Heart right ventricle (tissue), 16 donors: ENCODE results near the gene FAM136A. TPM values are rescaled to one million over a fixed set of nuclear protein-coding genes. Genes with fewer than 3 reads are reported as not detected.

Experiments
- ATAC-seq, 8 donors: fragments of 200-7000 bp; cut with Tn5 transposase; one replicate each; pipeline ENCODE4 v1.9.1; 2020; ENCODE audit warnings: mild to moderate bottlenecking in 8 of 8, moderate library complexity in 8 of 8, moderate number of reproducible peaks in 1 of 8
- DNase-seq, 2 donors: peaks; one replicate each; pipeline ENCODE4 v3.0.0-alpha.2; 2020
- H3K27ac ChIP-seq, 10 donors: fragments of 200-600 bp; sonication (generic) in 2 of 10; one replicate each; pipeline versions ENCODE4 v1.5.0 to v1.8.0; 2020 to 2022; ENCODE audit warnings: mild to moderate bottlenecking in 3 of 10
- H3K27me3 ChIP-seq, 7 donors: fragments of 200-600 bp; one replicate each; pipeline ENCODE4 v1.8.0; 2021 to 2022; ENCODE audit warnings: mild to moderate bottlenecking in 2 of 7
- H3K36me3 ChIP-seq, 9 donors: fragments of 200-600 bp; sonication (generic) in 1 of 9; one replicate each; pipeline versions ENCODE4 v1.5.0 to v1.8.0; 2020 to 2022; ENCODE audit warnings: mild to moderate bottlenecking in 2 of 9
- H3K4me1 ChIP-seq, 9 donors: fragments of 200-600 bp; sonication (generic) in 1 of 9; one replicate each; pipeline versions ENCODE4 v1.5.0 to v1.8.0; 2020 to 2022; ENCODE audit warnings: mild to moderate bottlenecking in 4 of 9
- H3K4me3 ChIP-seq, 10 donors: fragments of 200-600 bp; sonication (generic) in 2 of 10; one replicate each; pipeline versions ENCODE4 v1.5.0 to v1.8.0; 2020 to 2022; ENCODE audit warnings: mild to moderate bottlenecking in 7 of 10, moderate library complexity in 2 of 10
- H3K9me3 ChIP-seq, 11 donors: fragments of 200-600 bp in 10 of 11; sonication (generic) in 2 of 11; one replicate each; pipeline versions ENCODE4 v1.5.0 to v1.8.0; 2013 to 2022; ENCODE audit warnings: mild to moderate bottlenecking in 2 of 11, control low read depth in 1 of 11, moderate library complexity in 1 of 11
- CTCF ChIP-seq, 9 donors: fragments of 200-600 bp; sonication (generic) in 2 of 9; IDR thresholded peaks; one replicate each; pipeline versions ENCODE4 v1.5.0 to v1.8.0; 2021 to 2022; ENCODE audit warnings: antibody characterized with exemption in 9 of 9, mild to moderate bottlenecking in 5 of 9, moderate library complexity in 1 of 9
- WGBS, 2 donors: extraction: QIAGEN DNeasy Blood & Tissue Kit; methylation state at CpG; one replicate each; pipeline ENCODE4 v1.1.7; 2013; ENCODE audit warnings: inconsistent platforms in 1 of 2; 5-methylcytosine and 5-hydroxymethylcytosine counted together
- intact Hi-C, 10 donors: fragments of 100-400 bp; cut with DNase I; formaldehyde crosslinking; loops; one replicate each; pipeline versions ENCODE4 v1.11.1 to v1.14.2; 2022
- microRNA-seq, 2 donors: library from miRNA; unstranded; fragments of <30 nt; microRNA quantifications; one replicate each; pipeline ENCODE4 v1.2.0, GENCODE V29; 2021
- polyA plus RNA-seq, 2 donors: library from polyadenylated mRNA; stranded (reverse); fragments of 200-250 nt; gene quantifications; one replicate each; pipeline ENCODE4 v1.2.3, GENCODE V29; 2013
- total RNA-seq, 10 donors: library from RNA; stranded (reverse); fragmentation: NEBNext Ultra II Directional in 3 of 10; extraction: Animal tissue kit (Norgen Biotek cat#: 25700) in 3 of 10; gene quantifications; one replicate each; pipeline versions ENCODE4 v1.2.1 to v1.2.4, GENCODE V29; 2021 to 2023
- donor health status: Arrhythmogenic right ventricular cardiomyopathy.
- donor health status: ischemic (EF 13 %, LVEDD 7.1; RV severe dilation, severe dysfunction).
- donor health status: healthy with polysubstance abuse.
- donor health status: DM: no; HTN: yes; CAD: no.
- donor health status: DM: no; HTN: no; CAD: no.
- donor health status: ischemic (EF 25% LVEDD 6.9; RV normal size, moderate dysfunction).
- donor health status: ischemic (EF 25% LVEDD 5.7; RV mildly dilated, moderate dysfunction).
- donor health status: healthy.
- donor health status: DM: yes; HTN: yes; CAD: no.
- donor health status: Ischemic cardiomyopathy.
- donor health status: ischemic (EF 35%, LVEDD 5.7; RV mildly dilated, moderate dysfunction).
- donor health status: nonischemic (EF 11% LVEDD 7.7; RV severe dilation, severe dysfunction).
- donor health status: DM: yes; HTN: yes; CAD: no.
- donor health status: PGD.
- donor health status: ischemic (EF 29% LVEDD 5.4; RV normal size, mild dysfunction).
- donor health status: nonischemic (EF 23%, LVEDD 6.1; RV moderate dilation, normal function).

Gene FAM136A
- total and polyA plus RNA-seq, 12 donors: 17.6 to 29.2 (median 21.0) TPM

DNA sequence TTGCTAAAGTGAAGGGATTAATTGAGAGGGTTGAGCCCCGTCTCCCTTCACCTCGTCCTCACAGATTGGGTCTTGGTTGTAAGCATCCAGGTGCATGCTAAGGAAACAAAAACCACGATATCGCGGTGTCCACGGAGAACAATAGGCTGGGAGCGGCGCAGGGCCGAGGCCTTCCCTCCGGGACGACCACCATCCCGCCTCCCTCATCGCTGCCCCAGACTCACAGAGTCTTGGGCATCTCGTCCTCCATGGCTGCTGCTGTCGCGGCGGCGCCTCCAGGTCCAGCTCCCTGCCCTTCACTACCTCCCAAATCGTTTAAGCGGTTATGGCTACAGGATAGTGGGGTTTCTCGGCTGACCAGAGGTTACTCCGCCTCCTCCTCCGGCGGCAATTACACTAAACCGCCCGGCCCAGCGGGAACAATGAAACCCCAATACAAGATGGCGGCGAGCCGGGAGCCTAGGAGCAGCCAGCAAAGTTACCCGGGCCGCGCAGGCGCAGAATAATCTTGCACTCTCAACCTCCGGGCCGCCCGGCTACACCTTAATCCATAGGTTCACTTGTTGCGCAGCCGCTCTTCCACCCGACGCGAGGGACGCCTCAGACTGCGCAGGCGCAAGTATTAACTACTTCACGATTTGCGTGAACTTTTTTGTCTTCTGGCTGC, 53.6 kb downstream of the FAM136A start, which contains the start of gene TIA1:
TIA1 (minus strand) TSS at position 448 of the 667 bp plus-strand sequence; CDS start at position 250, 198 bp downstream.
- intact Hi-C loops: loop anchor here in 4 of 10 donors (2.0 to 10.0 kb wide), 4 partner anchors 44 to 106 kb away; partner anchors contain the start of genes C2orf42 (in 3 of the 4) and SNRPG (in 1 of the 4)
- peak; percentile 98 to 99 (median 98) for ATAC-seq
- TF ChIP-seq CTCF (IDR thresholded peaks at IDR 0.05): no peak
- Histone ChIP-seq H3K36me3 (no peaks in the 10 kb centered on the region), H3K4me3 (peak within 1 kb of the TSS; percentile 67 to 93 (median 74)), H3K9me3 (no peaks in the 10 kb centered on the region), H3K27me3 (no peaks in the 10 kb centered on the region), H3K4me1 (peaks cover 14 to 44% (median 38%) of the 10 kb centered on the region in 9 donors), H3K27ac (peak within 1 kb of the TSS; percentile 88 to 99 (median 94))
- DNase-seq: peak; percentile 98 to 99
- 0% methylated on average over 47 of the region's 47 CpGs for WGBS, 2 donors

GRCh38 chr2:70247364-70248180, 54.3 kb downstream of the FAM136A start:
- WGBS, 2 donors: 0 to 1% methylated on average over 20 of the region's 20 CpGs
- Histone ChIP-seq H3K27ac (peak overlapping the region; percentile 88 to 99 (median 94)), H3K27me3 (no peaks in the 10 kb centered on the region), H3K4me1 (peaks cover 18 to 50% (median 43%) of the 10 kb centered on the region in 9 donors), H3K4me3 (peak overlapping the region; percentile 67 to 93 (median 74)), H3K9me3 (no peaks in the 10 kb centered on the region), H3K36me3 (no peaks in the 10 kb centered on the region)
- no peak for TF ChIP-seq CTCF (IDR thresholded peaks at IDR 0.05)
- ATAC-seq: no peak
- intact Hi-C loops: loop anchor here in 4 of 10 donors (2.0 to 10.0 kb wide), 4 partner anchors 45 to 105 kb away; partner anchors contain the start of genes C2orf42 (in 3 of the 4) and SNRPG (in 1 of the 4)
- DNase-seq: no peak

Small RNAs within 50 kb of the gene (microRNA-seq; reads per million reads assigned to microRNA genes)
- gene MIR1285-2: 0 reads per million in 2 donors

Other genes starting within 250 kb of the FAM136A start
- 100 to 1,000 TPM; 197 to 275 (median 219) TPM for gene PCBP1, start 214.6 kb downstream of the FAM136A start, total RNA-seq
- 100 to 1,000 TPM; 237 to 288 TPM for gene PCBP1, start 214.6 kb downstream of the FAM136A start, polyA plus RNA-seq
- 10 to 100 TPM in 4 of 10 donors, 1 to 10 TPM in 6; 7.3 to 15.5 (median 9.7) TPM for gene C2orf42, start 111.0 kb downstream of the FAM136A start, total RNA-seq
- 1 to 10 TPM; 3.8 to 5.6 TPM for gene C2orf42, start 111.0 kb downstream of the FAM136A start, polyA plus RNA-seq
- 10 to 100 TPM; 33.8 to 58.1 (median 43.2) TPM for gene TIA1, start 53.4 kb downstream of the FAM136A start, total RNA-seq
- 100 to 1,000 TPM in 1 of 2 donors, 10 to 100 TPM in 1; 18.8 to 107 TPM for gene TIA1, start 53.4 kb downstream of the FAM136A start, polyA plus RNA-seq
- 100 to 1,000 TPM in 1 of 10 donors, 10 to 100 TPM in 9; 72.5 to 151 (median 84.2) TPM for gene PCYOX1, start 43.9 kb downstream of the FAM136A start, total RNA-seq
- gene PCYOX1, start 43.9 kb downstream of the FAM136A start, polyA plus RNA-seq: 10 to 100 TPM; 10.5 to 21.3 TPM
- 100 to 1,000 TPM in 8 of 10 donors, 10 to 100 TPM in 2; 89.9 to 171 (median 113) TPM for gene SNRPG, start 8.3 kb downstream of the FAM136A start, total RNA-seq
- gene SNRPG, start 8.3 kb downstream of the FAM136A start, polyA plus RNA-seq: 100 to 1,000 TPM; 158 to 263 TPM